Endothelial cell of umbilical vein (primary cell): ENCODE measurements around the gene ALPL. TPM values are rescaled to one million over a fixed set of nuclear protein-coding genes. Genes with fewer than 3 reads are reported as not detected.

Source experiments
- BruUV-seq: library from RNA; stranded (reverse); fragments of 400-500 nt; replicated peaks from 2 replicates; lab custom pipeline; 2021; lab: Mats Ljungman, UMichigan
- CTCF ChIA-PET: fragments of 300-600, 350-600 bp; sonication (Branson Sonifier 250); formaldehyde crosslinking; loops from one replicate; lab custom pipeline; 2021; ENCODE audit warnings: antibody characterized with exemption, inconsistent platforms; lab: Charles Lee
- POLR2A ChIA-PET: fragments of 300-600, 350-600 bp; sonication (Branson Sonifier 250); formaldehyde crosslinking; loops from one replicate; lab custom pipeline; 2021; ENCODE audit warnings: antibody characterized with exemption, inconsistent platforms; lab: Charles Lee
- DNase-seq: peaks from one replicate; pipeline ENCODE4 v3.0.0-alpha.2; 2011; ENCODE audit warnings: low read depth, low spot score
- FAIRE-seq: peaks from 2 replicates; lab custom pipeline; 2011; peaks lifted over from hg19 to GRCh38; lab: Jason Lieb, UNC
- H2AFZ ChIP-seq: 2 replicates; pipeline ENCODE4 v1.6.0; 2012; ENCODE audit warnings: low read depth, low read length, control low read depth, inconsistent platforms
- H3K27ac ChIP-seq: 2 replicates; pipeline ENCODE4 v1.5.1; 2011; ENCODE audit warnings: low read depth, mild to moderate bottlenecking, control low read depth, low read length, moderate library complexity; ENCODE audit not compliant: insufficient read depth
- H3K27me3 ChIP-seq, 2 experiments: 2 replicates each; pipeline versions ENCODE4 v1.6.0 to v1.6.1; 2011; ENCODE audit warnings: low read length in 2 of 2, mixed read lengths in 1 of 2; ENCODE audit not compliant: control insufficient read depth in 2 of 2, insufficient read depth in 2 of 2
- H3K36me3 ChIP-seq, 2 experiments: 2 replicates in 1 of 2; 3 replicates in 1 of 2; pipeline ENCODE4 v1.5.1; 2011; ENCODE audit warnings: low read length in 2 of 2, mild to moderate bottlenecking in 1 of 2, moderate library complexity in 1 of 2; ENCODE audit not compliant: control insufficient read depth in 2 of 2, insufficient read depth in 2 of 2; ENCODE audit errors: extremely low read depth in 1 of 2
- H3K4me1 ChIP-seq: 3 replicates; pipeline ENCODE4 v1.5.1; 2011; ENCODE audit warnings: mild to moderate bottlenecking, low read length; ENCODE audit not compliant: control insufficient read depth, insufficient read depth; ENCODE audit errors: extremely low read depth
- H3K4me2 ChIP-seq: 2 replicates; pipeline ENCODE4 v1.6.1; 2011; ENCODE audit warnings: low read length, control low read depth, mixed read lengths; ENCODE audit not compliant: insufficient read depth
- H3K4me3 ChIP-seq, 3 experiments: fragments of 200-600 bp in 1 of 3; sonication (generic), shearing (Covaris generic) in 1 of 3; replicated peaks in 1 of 3; 2 replicates each; pipeline ENCODE4 v1.5.1; 2011 to 2016; ENCODE audit warnings: control low read depth in 3 of 3, low read length in 3 of 3, mild to moderate bottlenecking in 2 of 3, inconsistent platforms in 1 of 3, low read depth in 1 of 3, moderate library complexity in 1 of 3; ENCODE audit not compliant: insufficient read depth in 1 of 3
- H3K79me2 ChIP-seq: 2 replicates; pipeline ENCODE4 v1.6.0; 2012; ENCODE audit warnings: low read length, inconsistent platforms; ENCODE audit not compliant: control insufficient read depth, insufficient read depth
- H3K9ac ChIP-seq: replicated peaks from 2 replicates; pipeline ENCODE3; 2011; ENCODE audit warnings: low read length, control low read depth; ENCODE audit not compliant: insufficient read depth; ENCODE audit errors: extremely low read depth
- H3K9me1 ChIP-seq: replicated peaks from 3 replicates; pipeline ENCODE4 v1.6.0; 2011; ENCODE audit warnings: mild to moderate bottlenecking, low read length; ENCODE audit not compliant: control insufficient read depth, insufficient read depth; ENCODE audit errors: extremely low read depth
- H3K9me3 ChIP-seq: replicated peaks from 2 replicates; pipeline ENCODE4 v1.5.1; 2012; ENCODE audit warnings: low read length, inconsistent platforms; ENCODE audit not compliant: control insufficient read depth, insufficient read depth
- H4K20me1 ChIP-seq: replicated peaks from 2 replicates; pipeline ENCODE3; 2011; ENCODE audit warnings: mild to moderate bottlenecking, low read length; ENCODE audit not compliant: control insufficient read depth, insufficient read depth; ENCODE audit errors: extremely low read depth
- CTCF ChIP-seq, 2 donors: IDR thresholded peaks; 1 replicate in 1 of 2; 2 replicates in 1 of 2; pipeline ENCODE4 v1.5.1; 2011; ENCODE audit warnings: low read length in 2 of 2, mild to moderate bottlenecking in 2 of 2, moderate library complexity in 2 of 2, control low read depth in 1 of 2, inconsistent platforms in 1 of 2, low read depth in 1 of 2; ENCODE audit not compliant: insufficient read depth in 1 of 2; ENCODE audit errors: extremely low read depth in 1 of 2
- EZH2 ChIP-seq: IDR thresholded peaks from 2 replicates; pipeline ENCODE4 v1.6.1; 2012; ENCODE audit warnings: borderline replicate concordance, low read depth, mild to moderate bottlenecking, moderate library complexity, low read length, inconsistent platforms; ENCODE audit not compliant: severe bottlenecking
- FOS ChIP-seq: IDR thresholded peaks from 2 replicates; pipeline ENCODE4 v1.6.1; 2011; ENCODE audit warnings: mild to moderate bottlenecking, low read length, moderate library complexity, borderline replicate concordance; ENCODE audit not compliant: insufficient read depth
- GATA2 ChIP-seq: IDR thresholded peaks from 2 replicates; pipeline ENCODE4 v1.7.0; 2011; ENCODE audit warnings: low read depth, mild to moderate bottlenecking, moderate library complexity, mixed read lengths, low read length; ENCODE audit not compliant: insufficient read length, insufficient read depth
- JUN ChIP-seq: IDR thresholded peaks from 2 replicates; pipeline ENCODE4 v1.6.1; 2011; ENCODE audit warnings: borderline replicate concordance, low read depth; ENCODE audit not compliant: insufficient read length, insufficient read depth
- MAX ChIP-seq: IDR thresholded peaks from 2 replicates; pipeline ENCODE4 v1.6.1; 2011; ENCODE audit not compliant: insufficient read depth, insufficient read length
- MYC ChIP-seq: IDR thresholded peaks from one replicate; pipeline ENCODE4 v1.6.1; 2011; ENCODE audit warnings: mild to moderate bottlenecking, low read depth, low read length
- POLR2A ChIP-seq: IDR thresholded peaks from 2 replicates; pipeline ENCODE4 v1.6.1; 2012; ENCODE audit warnings: low read depth, mild to moderate bottlenecking, control low read depth, low read length
- POLR2AphosphoS5 ChIP-seq: IDR thresholded peaks from 2 replicates; pipeline ENCODE4 v1.6.1; 2012; ENCODE audit warnings: low read depth, mild to moderate bottlenecking, control low read depth, low read length, moderate library complexity; ENCODE audit not compliant: insufficient read depth
- dilution Hi-C: fragments of 300-500 bp; cut with MboI; formaldehyde crosslinking; loops from one replicate; pipeline ENCODE4 v1.15.0; 2019; ENCODE audit warnings: low sequenced_read_pairs; ENCODE audit not compliant: extremely low pct_ligation_motif_present
- intact Hi-C: fragments of 100-400 bp; cut with micrococcal nuclease; formaldehyde crosslinking; loops from one replicate; pipeline ENCODE4 v1.10.0; 2022
- polyA plus RNA-seq, 4 experiments: library from polyadenylated mRNA; depleted of rRNA in 3 of 4; stranded (reverse) in 3 of 4; unstranded in 1 of 4; fragments of >200 nt; gene quantifications; 2 replicates each; pipeline versions ENCODE4 v1.2.1 to v1.2.3, GENCODE V29; 2011 to 2012; ENCODE audit warnings: missing spikeins in 1 of 4
- total RNA-seq: library from RNA; stranded (reverse); gene quantifications from 2 replicates; pipeline ENCODE4 v1.2.3, GENCODE V29; 2021

ALPL gene
- total and polyA plus RNA-seq, 2 donors (not counting 3 experiments of a cell fraction or from before 2014, with no cell fraction given): 0.38 to 0.92 TPM

GRCh38 chr1:21559788-21560567 is 50.8 kb downstream of the ALPL start:
- FAIRE-seq: no peak
- DNase-seq: no peak
- no peak overlapping the region for H3K4me3 ChIP-seq
- peaks cover 2 to 6% of the 10 kb centered on the region in 2 experiments for H3K27me3 ChIP-seq
- intact Hi-C loops (no loop called here), dilution Hi-C loops (no loop called here)
- H3K4me2 ChIP-seq: no peak overlapping the region
- H4K20me1 ChIP-seq: no peaks in the 10 kb centered on the region
- no peak overlapping the region for H3K9ac ChIP-seq
- no peaks in the 10 kb centered on the region for H3K9me3 ChIP-seq
- no peak overlapping the region for H2AFZ ChIP-seq
- ChIA-PET POLR2A (no interaction called here), CTCF (interaction anchor here (0.6 to 1.8 kb wide), 4 partner anchors 23 to 190 kb away, joined by 3 to 5 read pairs (median 4); no protein-coding TSS in a partner anchor)
- no peaks in the 10 kb centered on the region for H3K79me2 ChIP-seq
- BruUV-seq: no TSS peak
- H3K9me1 ChIP-seq: no peaks in the 10 kb centered on the region
- H3K27ac ChIP-seq: no peak overlapping the region
- no peaks in the 10 kb centered on the region for H3K36me3 ChIP-seq
- H3K4me1 ChIP-seq: no peaks in the 10 kb centered on the region
- no peak for TF ChIP-seq CTCF (IDR thresholded peaks at IDR 0.05; ENCODE audit: extremely low read depth in 1 of 2, insufficient read depth in 1 of 2, low read depth in 1 of 2, low read length in 2 of 2)
- no peak for TF ChIP-seq JUN
- no peak for TF ChIP-seq MYC
- no peak for TF ChIP-seq FOS
- no peak for TF ChIP-seq POLR2AphosphoS5
- no peak for TF ChIP-seq MAX
- no peak for TF ChIP-seq EZH2
- TF ChIP-seq POLR2A: no peak
- TF ChIP-seq GATA2: no peak
